Esophagus (tissue), 2 donors: Measurements from ENCODE around the gene DHFR. TPM values are rescaled to one million over a fixed set of nuclear protein-coding genes. Genes with fewer than 3 reads are reported as not detected.

Experiments
- H3K27ac ChIP-seq, 2 donors: one replicate each; pipeline ENCODE4 v1.5.1; 2013; ENCODE audit warnings: low read depth in 2 of 2, mild to moderate bottlenecking in 2 of 2, inconsistent platforms in 1 of 2, low read length in 1 of 2, moderate library complexity in 1 of 2
- H3K27me3 ChIP-seq, 2 donors: one replicate each; pipeline ENCODE4 v1.6.1; 2013; ENCODE audit warnings: low read length in 2 of 2, control low read depth in 1 of 2, mild to moderate bottlenecking in 1 of 2; ENCODE audit not compliant: insufficient read depth in 2 of 2, control insufficient read depth in 1 of 2
- H3K36me3 ChIP-seq, 2 donors: one replicate each; pipeline ENCODE4 v1.6.1; 2013; ENCODE audit warnings: low read length in 1 of 2; ENCODE audit not compliant: control insufficient read depth in 2 of 2, insufficient read depth in 2 of 2
- H3K4me1 ChIP-seq, 2 donors: one replicate each; pipeline ENCODE4 v1.6.1; 2013; ENCODE audit warnings: low read length in 1 of 2; ENCODE audit not compliant: control insufficient read depth in 2 of 2, insufficient read depth in 2 of 2
- H3K4me3 ChIP-seq, 2 donors: one replicate each; pipeline ENCODE4 v1.5.1; 2013; ENCODE audit warnings: low read length in 2 of 2, mild to moderate bottlenecking in 2 of 2, low read depth in 1 of 2, moderate library complexity in 1 of 2
- H3K9me3 ChIP-seq, 2 donors: one replicate each; pipeline ENCODE4 v1.6.1; 2013; ENCODE audit warnings: mild to moderate bottlenecking in 2 of 2, low read depth in 1 of 2, low read length in 1 of 2, moderate library complexity in 1 of 2; ENCODE audit not compliant: control insufficient read depth in 2 of 2, insufficient read depth in 1 of 2
- WGBS, 2 donors: extraction: QIAGEN DNeasy Blood & Tissue Kit; methylation state at CpG; one replicate each; pipeline ENCODE4 v1.1.7; 2013; 5-methylcytosine and 5-hydroxymethylcytosine counted together
- polyA plus RNA-seq, 2 donors: library from polyadenylated mRNA; stranded (reverse); fragments of 200-250 nt; gene quantifications; one replicate each; pipeline ENCODE4 v1.2.3, GENCODE V29; 2013
- donor health status: healthy with polysubstance abuse.
- donor health status: Bipolar disorder and iron deficiency.

Gene DHFR
- polyA plus RNA-seq, 2 donors = 10.0 to 12.1 TPM

GRCh38 chr5:80631278-80632259, 23.2 kb downstream of the DHFR start:
- 93 to 94% methylated on average over 11 of the region's 11 CpGs for WGBS, 2 donors
- Histone ChIP-seq H3K9me3 (no peaks in the 10 kb centered on the region), H3K4me1 (no peaks in the 10 kb centered on the region), H3K27me3 (no peaks in the 10 kb centered on the region), H3K27ac (no peak overlapping the region), H3K36me3 (peaks cover 2% of the 10 kb centered on the region in 2 donors), H3K4me3 (no peak overlapping the region)

- Histone ChIP-seq H3K27ac (no peak overlapping the region), H3K36me3 (peaks cover 2% of the 10 kb centered on the region in 2 donors), H3K9me3 (no peaks in the 10 kb centered on the region), H3K4me3 (no peak overlapping the region), H3K27me3 (no peaks in the 10 kb centered on the region), H3K4me1 (no peaks in the 10 kb centered on the region)
Observed at GRCh38 chr5:80629281-80629680, 25.5 kb downstream of the DHFR start.

- WGBS, 2 donors = 87 to 91% methylated on average over 5 of the region's 5 CpGs
- no peak overlapping the region for H3K4me3 ChIP-seq
- H3K4me1 ChIP-seq = no peaks in the 10 kb centered on the region
- no peaks in the 10 kb centered on the region for H3K27me3 ChIP-seq
- no peaks in the 10 kb centered on the region for H3K9me3 ChIP-seq
- H3K27ac ChIP-seq = no peak overlapping the region
- peaks cover 0 to 2% of the 10 kb centered on the region in 2 donors for H3K36me3 ChIP-seq
Observed at GRCh38 chr5:80625230-80625629, 29.6 kb downstream of the DHFR start.

- no peaks in the 10 kb centered on the region for H3K27me3 ChIP-seq
- 64 to 66% methylated on average over 4 of the region's 4 CpGs for WGBS, 2 donors
Observed at GRCh38 chr5:80623999-80624398, 30.8 kb downstream of the DHFR start.

GRCh38 chr5:80622756-80623155, 32.0 kb downstream of the DHFR start:
- WGBS, 2 donors = 96 to 97% methylated on average over 2 of the region's 2 CpGs
- no peak overlapping the region for H3K4me3 ChIP-seq
- no peaks in the 10 kb centered on the region for H3K4me1 ChIP-seq
- no peak overlapping the region for H3K27ac ChIP-seq
- no peaks in the 10 kb centered on the region for H3K36me3 ChIP-seq
- H3K9me3 ChIP-seq = no peaks in the 10 kb centered on the region
- no peaks in the 10 kb centered on the region for H3K27me3 ChIP-seq

More at GRCh38 chr5:80623999-80624398, 30.8 kb downstream of the DHFR start:
- Histone ChIP-seq H3K4me1 (no peaks in the 10 kb centered on the region), H3K27ac (no peak overlapping the region), H3K9me3 (no peaks in the 10 kb centered on the region), H3K36me3 (no peaks in the 10 kb centered on the region), H3K4me3 (no peak overlapping the region)

GRCh38 chr5:80620211-80620610, 34.6 kb downstream of the DHFR start:
- no peaks in the 10 kb centered on the region for H3K4me1 ChIP-seq
- WGBS, 2 donors = 76 to 84% methylated on average over 4 of the region's 4 CpGs
- H3K4me3 ChIP-seq = no peak overlapping the region
- H3K27ac ChIP-seq = no peak overlapping the region
- no peaks in the 10 kb centered on the region for H3K9me3 ChIP-seq
- no peaks in the 10 kb centered on the region for H3K27me3 ChIP-seq
- H3K36me3 ChIP-seq = no peaks in the 10 kb centered on the region

- Histone ChIP-seq H3K27ac (no peak overlapping the region), H3K4me1 (no peaks in the 10 kb centered on the region), H3K9me3 (no peaks in the 10 kb centered on the region), H3K4me3 (no peak overlapping the region), H3K36me3 (no peaks in the 10 kb centered on the region), H3K27me3 (no peaks in the 10 kb centered on the region)
- 75 to 80% methylated on average over 1 of the region's 1 CpG for WGBS, 2 donors
Observed at GRCh38 chr5:80619086-80619485, 35.7 kb downstream of the DHFR start.

- WGBS, 2 donors = 96 to 97% methylated on average over 4 of the region's 4 CpGs
Observed at GRCh38 chr5:80618438-80618837, 36.3 kb downstream of the DHFR start.

GRCh38 chr5:80615266-80615914, 39.4 kb downstream of the DHFR start:
- no peak overlapping the region for H3K27ac ChIP-seq
- H3K4me1 ChIP-seq = no peaks in the 10 kb centered on the region
- no peak overlapping the region for H3K4me3 ChIP-seq
- H3K27me3 ChIP-seq = no peaks in the 10 kb centered on the region
- WGBS, 2 donors = 67 to 70% methylated on average over 17 of the region's 17 CpGs
- H3K36me3 ChIP-seq = no peaks in the 10 kb centered on the region
- H3K9me3 ChIP-seq = no peaks in the 10 kb centered on the region

More at GRCh38 chr5:80618438-80618837, 36.3 kb downstream of the DHFR start:
- H3K27ac ChIP-seq = no peak overlapping the region
- no peaks in the 10 kb centered on the region for H3K9me3 ChIP-seq
- no peak overlapping the region for H3K4me3 ChIP-seq
- H3K36me3 ChIP-seq = no peaks in the 10 kb centered on the region
- no peaks in the 10 kb centered on the region for H3K4me1 ChIP-seq
- H3K27me3 ChIP-seq = no peaks in the 10 kb centered on the region
